SH-SY5Y (cell line): Measurements from ENCODE around the gene COLEC11.

ENCODE experiments used
- GATA2 ChIP-seq: IDR thresholded peaks from 2 replicates; pipeline ENCODE4 v1.6.1; 2011; ENCODE audit warnings: mild to moderate bottlenecking, low read depth, low read length
- GATA3 ChIP-seq: IDR thresholded peaks from 2 replicates; pipeline ENCODE4 v1.6.1; 2011; ENCODE audit warnings: low read depth, mild to moderate bottlenecking, low read length, moderate library complexity

GRCh38 chr2:3639015-3639630, 44.2 kb downstream of the COLEC11 start:
- TF ChIP-seq GATA3: no peak
- no peak for TF ChIP-seq GATA2
